GM12801 (cell line): ENCODE data around the gene MMD2.

Experiments used
- TF ChIP-seq, protein P1 (sequence below): IDR thresholded peaks from one replicate; pipeline ENCODE4 v1.5.1; 2011; ENCODE audit warnings: control low read depth; ENCODE audit not compliant: insufficient read length; ENCODE audit errors: extremely low read depth

MMD2 gene

DNA sequence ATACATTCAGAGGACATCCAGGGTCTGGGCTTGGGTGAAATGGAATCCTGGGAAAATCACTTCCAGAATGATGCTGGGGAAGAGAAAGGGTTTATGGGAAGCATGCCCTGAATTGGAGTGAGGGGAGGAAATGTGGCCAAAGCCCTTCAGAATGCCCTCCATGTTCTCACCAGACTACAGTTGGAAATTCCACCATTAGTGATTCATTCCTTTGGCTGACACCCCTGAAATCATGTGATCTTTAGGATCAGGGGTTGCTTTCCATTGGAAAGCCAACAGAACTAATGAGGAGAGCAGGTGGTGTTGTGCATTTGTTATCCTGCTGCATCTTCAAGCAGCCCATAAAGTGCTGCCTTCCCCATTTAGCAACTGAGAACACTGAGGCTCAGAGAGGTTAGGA is 54.6 kb downstream of the MMD2 start:
- TF ChIP-seq, protein P1, sequence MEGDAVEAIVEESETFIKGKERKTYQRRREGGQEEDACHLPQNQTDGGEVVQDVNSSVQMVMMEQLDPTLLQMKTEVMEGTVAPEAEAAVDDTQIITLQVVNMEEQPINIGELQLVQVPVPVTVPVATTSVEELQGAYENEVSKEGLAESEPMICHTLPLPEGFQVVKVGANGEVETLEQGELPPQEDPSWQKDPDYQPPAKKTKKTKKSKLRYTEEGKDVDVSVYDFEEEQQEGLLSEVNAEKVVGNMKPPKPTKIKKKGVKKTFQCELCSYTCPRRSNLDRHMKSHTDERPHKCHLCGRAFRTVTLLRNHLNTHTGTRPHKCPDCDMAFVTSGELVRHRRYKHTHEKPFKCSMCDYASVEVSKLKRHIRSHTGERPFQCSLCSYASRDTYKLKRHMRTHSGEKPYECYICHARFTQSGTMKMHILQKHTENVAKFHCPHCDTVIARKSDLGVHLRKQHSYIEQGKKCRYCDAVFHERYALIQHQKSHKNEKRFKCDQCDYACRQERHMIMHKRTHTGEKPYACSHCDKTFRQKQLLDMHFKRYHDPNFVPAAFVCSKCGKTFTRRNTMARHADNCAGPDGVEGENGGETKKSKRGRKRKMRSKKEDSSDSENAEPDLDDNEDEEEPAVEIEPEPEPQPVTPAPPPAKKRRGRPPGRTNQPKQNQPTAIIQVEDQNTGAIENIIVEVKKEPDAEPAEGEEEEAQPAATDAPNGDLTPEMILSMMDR: no peak

DNA sequence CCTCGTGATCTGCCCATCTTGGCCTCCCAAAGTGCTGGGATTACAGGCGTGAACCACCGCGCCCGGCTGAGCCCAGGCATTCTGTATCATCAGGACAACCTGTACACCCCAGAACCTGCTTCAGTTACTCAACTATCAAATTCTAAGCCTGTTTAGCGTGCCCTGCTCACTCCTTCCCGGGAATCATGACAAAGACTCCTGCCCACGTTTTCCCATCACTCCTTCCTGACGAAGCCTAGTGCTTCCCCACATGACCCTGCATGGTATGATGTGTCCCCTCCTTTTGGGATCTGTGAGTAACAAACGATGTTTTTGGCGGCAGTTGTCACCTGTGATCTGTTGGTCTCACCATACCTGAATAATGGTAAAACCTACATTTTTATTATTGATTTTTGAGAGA is 63.2 kb downstream of the MMD2 start:
- TF ChIP-seq, protein P1: no peak

DNA sequence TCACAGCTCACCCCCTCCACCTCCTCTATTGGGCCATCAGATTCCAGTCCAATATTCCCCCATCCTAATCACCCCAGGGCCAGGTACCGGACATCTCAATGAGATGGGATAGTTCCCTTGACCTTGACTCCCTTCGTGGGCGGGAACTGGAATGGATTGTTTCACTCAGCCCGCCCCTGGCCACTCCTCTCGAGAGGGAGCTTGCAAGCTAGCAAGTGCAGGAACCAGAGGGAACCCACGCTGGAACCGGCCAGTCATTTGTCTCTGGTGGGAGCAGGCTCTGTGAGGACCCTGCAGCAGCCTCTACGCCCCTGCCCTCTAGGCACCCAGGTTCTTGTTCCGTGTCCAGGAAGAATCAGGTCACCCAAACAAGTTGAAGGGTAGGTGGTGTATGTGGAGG is 64.5 kb downstream of the MMD2 start:
- TF ChIP-seq, protein P1: no peak

DNA sequence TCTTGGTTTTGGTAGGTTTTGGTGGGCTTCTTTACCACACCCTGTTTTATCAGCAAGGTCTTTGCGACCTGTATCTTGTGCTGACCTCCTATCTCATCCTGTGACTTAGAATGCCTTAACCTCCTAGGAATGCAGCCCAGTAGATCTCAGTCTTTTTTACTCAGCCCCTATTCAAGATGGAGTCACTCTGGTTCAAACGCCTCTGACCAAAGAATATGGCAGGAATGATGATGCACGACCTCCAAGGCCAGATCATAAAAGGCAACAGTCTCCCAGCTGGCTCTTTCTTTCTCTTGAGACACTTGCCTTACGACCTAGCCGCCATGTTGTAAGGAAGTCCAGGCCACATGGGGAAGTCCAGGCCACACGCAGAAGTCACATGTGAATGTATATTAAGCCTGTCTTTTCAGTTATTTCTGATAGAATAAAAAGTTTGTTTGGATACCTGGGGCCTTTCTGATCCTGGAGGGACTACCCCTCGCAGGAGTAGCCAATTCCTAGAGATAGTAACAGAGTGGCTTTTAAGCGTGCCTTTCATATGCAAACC is 65.0 kb downstream of the MMD2 start:
- TF ChIP-seq, protein P1: no peak

DNA sequence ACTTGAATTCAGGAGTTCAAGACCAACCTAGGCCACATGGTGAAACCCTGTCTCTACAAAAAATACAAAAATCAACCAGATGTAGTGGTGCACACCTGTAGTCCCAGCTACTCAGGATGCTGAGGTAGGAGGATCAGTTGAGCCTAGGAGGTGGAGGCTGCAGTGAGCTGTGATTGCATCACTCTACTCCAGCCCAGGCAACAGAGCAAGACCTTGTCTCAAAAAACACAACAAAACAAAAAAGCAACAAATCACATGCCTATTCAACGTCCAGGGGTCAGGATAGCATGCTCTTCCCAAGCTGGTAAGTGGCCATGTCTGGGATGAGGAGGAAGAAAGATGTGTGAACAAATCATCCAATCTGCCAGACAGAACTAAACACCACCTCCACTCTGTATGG is 69.3 kb downstream of the MMD2 start:
- TF ChIP-seq, protein P1: no peak

DNA sequence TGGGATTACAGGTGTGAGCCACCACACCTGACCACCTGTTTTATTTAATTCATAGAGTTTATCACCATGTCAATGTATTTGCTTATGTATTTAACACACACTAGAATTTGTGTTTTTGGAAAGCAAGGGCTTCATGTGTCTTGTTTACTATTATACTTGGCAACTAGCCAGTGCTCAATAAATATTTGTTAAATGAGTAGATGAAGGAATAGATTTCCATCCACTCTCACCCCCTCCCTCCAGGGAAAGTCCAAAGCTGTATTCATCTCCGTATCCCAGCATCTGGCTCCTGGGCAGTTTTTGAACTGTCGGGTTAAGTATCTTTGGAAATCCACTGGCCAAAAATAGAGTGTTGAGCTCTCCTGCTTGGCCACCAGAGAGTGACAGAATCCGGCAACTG is 70.8 kb downstream of the MMD2 start:
- TF ChIP-seq, protein P1: no peak

DNA sequence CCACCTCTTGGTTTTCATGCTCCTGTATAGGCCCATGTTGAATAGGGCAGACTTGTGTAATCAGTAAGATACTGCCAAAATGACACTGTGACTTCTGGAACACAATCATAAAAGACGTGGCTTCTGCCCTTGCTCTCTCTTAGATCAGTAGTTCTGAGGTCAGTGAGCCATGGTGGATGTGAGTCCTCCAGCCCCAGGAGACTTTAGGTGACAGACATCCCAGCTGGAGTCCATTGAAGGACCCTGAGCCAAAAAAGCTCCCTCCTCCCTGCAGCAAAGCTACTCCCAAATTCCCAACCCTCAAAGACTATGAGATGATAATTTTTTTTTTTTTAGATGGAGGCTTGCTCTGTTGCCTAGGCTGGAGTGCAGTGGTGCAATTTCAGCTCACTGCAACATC is 72.3 kb downstream of the MMD2 start:
- TF ChIP-seq, protein P1: no peak

DNA sequence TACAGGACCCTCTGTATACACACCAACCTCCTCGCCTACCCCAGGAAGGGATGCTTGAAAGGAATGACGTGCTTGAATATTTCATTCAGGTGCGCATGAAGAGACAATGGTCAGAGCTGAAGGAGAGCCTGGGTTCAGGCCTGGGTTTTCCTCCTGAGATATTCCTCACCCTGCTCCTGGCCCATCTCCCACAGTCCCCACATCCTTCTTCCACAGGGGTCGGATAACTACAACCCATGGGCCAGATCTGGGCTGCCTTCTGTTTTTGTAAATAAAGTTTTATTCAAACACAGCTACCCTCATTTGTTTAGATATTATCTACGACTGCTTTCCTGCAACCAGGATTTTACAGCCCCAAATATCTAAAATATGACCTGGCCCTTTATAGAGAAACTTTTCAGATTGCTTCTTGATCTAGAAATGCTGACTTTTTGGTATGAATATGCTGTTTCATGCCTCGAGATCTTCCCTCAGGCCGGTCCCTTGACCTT is 73.6 kb downstream of the MMD2 start:
- TF ChIP-seq, protein P1: no peak
